ENCODE measurements around the gene KLRF1.

GRCh38 chr12:9851927-9852326 is 24.6 kb downstream of the KLRF1 start:
- TF ChIP-seq POLR2A (IDR thresholded peaks at IDR 0.05; ENCODE audit: low read depth, low read length) (no peak), POLR2AphosphoS5 (IDR thresholded peaks at IDR 0.05; ENCODE audit: low read depth, low read length) (no peak)
